Keratinocyte (primary cell): ENCODE measurements around the gene DIP2C. TPM values are rescaled to one million over a fixed set of nuclear protein-coding genes. Genes with fewer than 3 reads are reported as not detected.

ENCODE experiments used
- DNase-seq: peaks from one replicate; pipeline ENCODE4 v3.0.0-alpha.2; 2011; ENCODE audit warnings: low read depth, missing footprints, low spot score
- FAIRE-seq: peaks from 2 replicates; lab custom pipeline; 2011; peaks lifted over from hg19 to GRCh38; lab: Jason Lieb, UNC
- H2AFZ ChIP-seq: 2 replicates; pipeline ENCODE4 v1.6.0; 2012; ENCODE audit warnings: low read length, control low read depth, inconsistent platforms; ENCODE audit not compliant: control insufficient read depth
- H3K27ac ChIP-seq: 2 replicates; pipeline ENCODE4 v1.5.1; 2011; ENCODE audit warnings: low read length; ENCODE audit not compliant: control insufficient read depth, insufficient read depth
- H3K27me3 ChIP-seq: 3 replicates; pipeline ENCODE4 v1.6.0; 2011; ENCODE audit warnings: low read length; ENCODE audit not compliant: control insufficient read depth, insufficient read depth; ENCODE audit errors: extremely low read depth
- H3K36me3 ChIP-seq, 2 experiments: 2 replicates in 1 of 2; 3 replicates in 1 of 2; pipeline ENCODE4 v1.5.1; 2011; ENCODE audit warnings: low read length in 2 of 2, mild to moderate bottlenecking in 1 of 2; ENCODE audit not compliant: control insufficient read depth in 2 of 2, insufficient read depth in 2 of 2; ENCODE audit errors: extremely low read depth in 1 of 2
- H3K4me1 ChIP-seq: 3 replicates; pipeline ENCODE4 v1.5.1; 2011; ENCODE audit warnings: low read length; ENCODE audit not compliant: control insufficient read depth, insufficient read depth; ENCODE audit errors: extremely low read depth
- H3K4me2 ChIP-seq: 3 replicates; pipeline ENCODE4 v1.6.0; 2011; ENCODE audit warnings: low read depth, low read length; ENCODE audit not compliant: control insufficient read depth, insufficient read depth; ENCODE audit errors: extremely low read depth
- H3K4me3 ChIP-seq, 3 experiments: fragments of 200-600 bp in 1 of 3; sonication (generic) in 1 of 3; 2 replicates in 2 of 3; 3 replicates in 1 of 3; pipeline ENCODE4 v1.5.1; 2011 to 2016; ENCODE audit warnings: low read length in 3 of 3, mild to moderate bottlenecking in 3 of 3, control low read depth in 2 of 3, inconsistent platforms in 1 of 3, low read depth in 1 of 3, mixed read lengths in 1 of 3, mixed run types in 1 of 3, moderate library complexity in 1 of 3; ENCODE audit not compliant: control insufficient read depth in 2 of 3, insufficient read depth in 2 of 3; ENCODE audit errors: extremely low read depth in 1 of 3
- H3K79me2 ChIP-seq: 2 replicates; pipeline ENCODE4 v1.6.0; 2012; ENCODE audit warnings: low read length; ENCODE audit not compliant: control insufficient read depth, insufficient read depth
- H3K9ac ChIP-seq: 3 replicates; pipeline ENCODE4 v1.6.0; 2011; ENCODE audit warnings: low read length; ENCODE audit not compliant: control insufficient read depth, insufficient read depth; ENCODE audit errors: extremely low read depth
- H3K9me1 ChIP-seq: 3 replicates; pipeline ENCODE4 v1.6.0; 2011; ENCODE audit warnings: low read length; ENCODE audit not compliant: control insufficient read depth, insufficient read depth; ENCODE audit errors: extremely low read depth
- H3K9me3 ChIP-seq: 2 replicates; pipeline ENCODE4 v1.5.1; 2012; ENCODE audit warnings: low read depth, low read length; ENCODE audit not compliant: control insufficient read depth
- H4K20me1 ChIP-seq: 3 replicates; pipeline ENCODE4 v1.6.0; 2011; ENCODE audit warnings: low read length; ENCODE audit not compliant: control insufficient read depth, insufficient read depth; ENCODE audit errors: extremely low read depth
- EZH2 ChIP-seq: IDR thresholded peaks from one replicate; pipeline ENCODE4 v1.6.1; 2012; ENCODE audit warnings: inconsistent platforms, mild to moderate bottlenecking, low read length, moderate library complexity
- dilution Hi-C: fragments of 300-500 bp; cut with MboI; formaldehyde crosslinking; loops from one replicate; pipeline ENCODE4 v1.7.0; 2020; ENCODE audit warnings: low sequenced_read_pairs; ENCODE audit not compliant: extremely low pct_ligation_motif_present
- polyA plus RNA-seq, 5 experiments: library from polyadenylated mRNA; depleted of rRNA in 3 of 5; stranded (reverse) in 3 of 5; stranded (forward) in 1 of 5; unstranded in 1 of 5; fragments of >200 nt; gene quantifications; 1 replicate in 1 of 5; 2 replicates in 3 of 5; 3 replicates in 1 of 5; pipeline versions ENCODE4 v1.2.1 to v1.2.3, GENCODE V29; 2011 to 2012; ENCODE audit warnings: missing spikeins in 2 of 5, low read depth in 1 of 5, low replicate concordance in 1 of 5
- TF ChIP-seq, protein P1 (sequence below), 3 experiments: IDR thresholded peaks in 1 of 3; conservative IDR thresholded peaks in 1 of 3; optimal IDR thresholded peaks in 1 of 3; 2 replicates in 2 of 3; 3 replicates in 1 of 3; pipeline versions ENCODE3 to v1.5.1; 2011; ENCODE audit warnings: low read length in 3 of 3, mild to moderate bottlenecking in 3 of 3, moderate library complexity in 2 of 3, control low read depth in 1 of 3, inconsistent platforms in 1 of 3; ENCODE audit not compliant: insufficient read depth in 2 of 3; ENCODE audit errors: extremely low read depth in 1 of 3

Gene DIP2C
- polyA plus RNA-seq, 1 donor (not counting 4 experiments of a cell fraction or from before 2014, with no cell fraction given) = 1.3 TPM

DNA sequence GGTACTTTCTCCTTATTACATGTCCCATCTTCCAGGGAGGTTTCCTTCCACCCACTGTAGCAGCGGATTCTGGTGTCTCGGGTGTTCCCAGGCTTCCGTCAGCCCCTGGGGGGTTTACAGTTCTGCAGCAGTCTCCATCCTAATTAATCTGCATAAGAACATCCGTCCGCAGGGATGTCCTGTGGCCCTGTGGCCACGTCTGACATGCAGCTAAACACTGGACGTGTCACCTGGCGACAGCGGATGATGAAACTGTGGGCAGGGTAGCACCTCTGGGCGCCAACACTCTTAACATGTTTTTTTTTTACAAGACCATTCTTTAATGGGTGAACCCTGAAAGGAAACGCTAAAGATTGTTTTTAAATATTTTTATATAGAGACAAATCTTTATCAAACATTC lies 58.2 kb downstream of the DIP2C start:
- Histone ChIP-seq H3K27me3 (no peaks in the 10 kb centered on the region), H3K27ac (no peak overlapping the region), H3K79me2 (no peaks in the 10 kb centered on the region), H3K9me1 (no peaks in the 10 kb centered on the region), H3K9me3 (no peaks in the 10 kb centered on the region), H2AFZ (no peak overlapping the region), H3K4me1 (no peaks in the 10 kb centered on the region), H3K4me2 (no peak overlapping the region), H4K20me1 (peaks cover 3% of the 10 kb centered on the region), H3K36me3 (peaks cover 0 to 3% of the 10 kb centered on the region in 2 experiments), H3K4me3 (no peak overlapping the region), H3K9ac (no peak overlapping the region)
- FAIRE-seq = no peak
- dilution Hi-C loops = no loop called here
- no peak for DNase-seq
- TF ChIP-seq, protein P1, sequence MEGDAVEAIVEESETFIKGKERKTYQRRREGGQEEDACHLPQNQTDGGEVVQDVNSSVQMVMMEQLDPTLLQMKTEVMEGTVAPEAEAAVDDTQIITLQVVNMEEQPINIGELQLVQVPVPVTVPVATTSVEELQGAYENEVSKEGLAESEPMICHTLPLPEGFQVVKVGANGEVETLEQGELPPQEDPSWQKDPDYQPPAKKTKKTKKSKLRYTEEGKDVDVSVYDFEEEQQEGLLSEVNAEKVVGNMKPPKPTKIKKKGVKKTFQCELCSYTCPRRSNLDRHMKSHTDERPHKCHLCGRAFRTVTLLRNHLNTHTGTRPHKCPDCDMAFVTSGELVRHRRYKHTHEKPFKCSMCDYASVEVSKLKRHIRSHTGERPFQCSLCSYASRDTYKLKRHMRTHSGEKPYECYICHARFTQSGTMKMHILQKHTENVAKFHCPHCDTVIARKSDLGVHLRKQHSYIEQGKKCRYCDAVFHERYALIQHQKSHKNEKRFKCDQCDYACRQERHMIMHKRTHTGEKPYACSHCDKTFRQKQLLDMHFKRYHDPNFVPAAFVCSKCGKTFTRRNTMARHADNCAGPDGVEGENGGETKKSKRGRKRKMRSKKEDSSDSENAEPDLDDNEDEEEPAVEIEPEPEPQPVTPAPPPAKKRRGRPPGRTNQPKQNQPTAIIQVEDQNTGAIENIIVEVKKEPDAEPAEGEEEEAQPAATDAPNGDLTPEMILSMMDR (optimal IDR thresholded peaks at IDR 0.05 in 1 of 3, IDR thresholded peaks at IDR 0.05 in 1 of 3, conservative IDR thresholded peaks at IDR 0.05 in 1 of 3; ENCODE audit: extremely low read depth in 1 of 3, insufficient read depth in 2 of 3, low read length in 3 of 3) = no peak
- TF ChIP-seq EZH2 = no peak

DNA sequence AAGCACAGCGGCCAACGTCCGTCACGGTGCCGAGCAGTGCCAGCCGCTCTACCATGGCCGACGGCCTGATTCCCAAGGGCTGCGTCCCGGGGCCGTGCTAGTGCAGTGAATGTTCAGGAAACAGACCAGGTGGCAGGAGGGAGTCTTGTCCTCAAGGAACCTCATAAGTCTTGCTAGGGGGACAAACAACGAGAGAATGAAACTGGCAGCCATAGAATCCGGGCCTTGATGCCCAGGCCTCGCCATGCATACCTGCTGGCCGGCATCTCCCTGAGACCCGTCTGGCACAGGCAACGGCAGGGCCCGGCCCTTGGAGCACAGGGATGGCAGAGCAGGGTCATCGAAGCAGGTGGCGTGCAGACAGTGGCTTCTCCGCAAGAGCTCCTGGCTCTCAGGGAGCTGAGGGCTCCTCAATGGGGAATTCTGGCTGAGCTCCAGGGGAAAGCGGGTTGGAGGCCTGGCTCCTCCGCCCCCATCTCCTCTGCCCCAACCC lies 58.8 kb downstream of the DIP2C start:
- Histone ChIP-seq H3K36me3 (peaks cover 0 to 3% of the 10 kb centered on the region in 2 experiments), H3K27ac (no peak overlapping the region), H3K27me3 (no peaks in the 10 kb centered on the region), H4K20me1 (peaks cover 3% of the 10 kb centered on the region), H3K9me3 (no peaks in the 10 kb centered on the region), H3K4me2 (no peak overlapping the region), H3K9me1 (no peaks in the 10 kb centered on the region), H3K9ac (no peak overlapping the region), H3K79me2 (no peaks in the 10 kb centered on the region), H3K4me3 (no peak overlapping the region), H3K4me1 (no peaks in the 10 kb centered on the region), H2AFZ (no peak overlapping the region)
- dilution Hi-C loops = no loop called here
- DNase-seq (no peak), FAIRE-seq (no peak)
- TF ChIP-seq EZH2 = no peak
- TF ChIP-seq, protein P1 (optimal IDR thresholded peaks at IDR 0.05 in 1 of 3, IDR thresholded peaks at IDR 0.05 in 1 of 3, conservative IDR thresholded peaks at IDR 0.05 in 1 of 3; ENCODE audit: extremely low read depth in 1 of 3, insufficient read depth in 2 of 3, low read length in 3 of 3) = no peak
